K562 (cell line): ENCODE data around the gene FRMPD2. TPM values are rescaled to one million over a fixed set of nuclear protein-coding genes. Genes with fewer than 3 reads are reported as not detected.

ENCODE experiments used
- ATAC-seq: fragments of 200-7000 bp; cut with Tn5 transposase; 3 replicates; pipeline ENCODE4 v1.9.1; 2020; ENCODE audit warnings: moderate library complexity
- BruUV-seq: library from RNA; stranded (reverse); fragments of 400-500 nt; replicated peaks from 2 replicates; lab custom pipeline; 2021; lab: Mats Ljungman, UMichigan
- CTCF ChIA-PET: fragments of 300-600 bp; formaldehyde crosslinking; extraction: SDS; loops from one replicate; lab custom pipeline; 2021; ENCODE audit warnings: low intra/inter-chr PET ratio; lab: Yijun Ruan, JAX
- POLR2A ChIA-PET: fragments of 300-600, 350-650 bp; sonication (Branson Sonifier 250); formaldehyde crosslinking; extraction: SDS; loops from one replicate; lab custom pipeline; 2021; ENCODE audit warnings: antibody characterized with exemption, inconsistent platforms; lab: Yijun Ruan, JAX
- DNase-seq, 4 experiments: peaks; one replicate each; pipeline versions ENCODE4 v3.0.0 to v3.0.0-alpha.2; 2011 to 2018; ENCODE audit warnings: low spot score in 3 of 4, mixed read lengths in 3 of 4; ENCODE audit errors: extremely low read depth in 1 of 4
- FAIRE-seq: peaks from 2 replicates; lab custom pipeline; 2011; peaks lifted over from hg19 to GRCh38; lab: Jason Lieb, UNC
- H2AFZ ChIP-seq: 2 replicates; pipeline ENCODE4 v1.6.0; 2011; ENCODE audit warnings: low read depth, low read length, control low read depth, inconsistent platforms
- H3K27ac ChIP-seq: fragments of 200-600 bp; 3 replicates; pipeline ENCODE4 v1.8.0; 2011; ENCODE audit warnings: low read depth, mild to moderate bottlenecking, control low read depth, inconsistent platforms, low read length, moderate library complexity, mixed read lengths; ENCODE audit errors: extremely low read depth
- H3K27me3 ChIP-seq, 2 experiments: fragments of 300-600 bp in 1 of 2; 2 replicates in 1 of 2; 3 replicates in 1 of 2; pipeline versions ENCODE4 v1.6.0 to v1.8.0; 2011; ENCODE audit warnings: inconsistent platforms in 2 of 2, low read length in 2 of 2, mild to moderate bottlenecking in 1 of 2, mixed read lengths in 1 of 2, moderate library complexity in 1 of 2; ENCODE audit not compliant: control insufficient read depth in 2 of 2, insufficient read depth in 2 of 2
- H3K36me3 ChIP-seq: fragments of 300-600 bp; 3 replicates; pipeline ENCODE4 v1.8.0; 2011; ENCODE audit warnings: mild to moderate bottlenecking, low read length, inconsistent platforms; ENCODE audit not compliant: control insufficient read depth, insufficient read depth
- H3K4me1 ChIP-seq, 2 experiments: fragments of 200-600 bp in 1 of 2; replicated peaks in 1 of 2; 2 replicates in 1 of 2; 3 replicates in 1 of 2; pipeline versions ENCODE4 v1.5.1 to v1.8.0; 2011; ENCODE audit warnings: inconsistent platforms in 2 of 2, low read length in 2 of 2, mild to moderate bottlenecking in 1 of 2, mixed read lengths in 1 of 2, moderate library complexity in 1 of 2; ENCODE audit not compliant: control insufficient read depth in 2 of 2, insufficient read depth in 2 of 2
- H3K4me2 ChIP-seq: 2 replicates; pipeline ENCODE4 v1.6.1; 2011; ENCODE audit warnings: low read length, control low read depth, inconsistent platforms, mixed read lengths; ENCODE audit not compliant: insufficient read depth
- H3K4me3 ChIP-seq: fragments of 200-600 bp; sonication (generic), shearing (Covaris generic); 2 replicates; pipeline ENCODE4 v1.5.1; 2016; ENCODE audit warnings: control low read depth, inconsistent platforms
- H3K79me2 ChIP-seq: fragments of 200-600 bp; 3 replicates; pipeline ENCODE4 v1.8.0; 2011; ENCODE audit warnings: low read length, inconsistent platforms; ENCODE audit not compliant: control insufficient read depth, insufficient read depth
- H3K9ac ChIP-seq, 2 experiments: 2 replicates each; pipeline versions ENCODE4 v1.6.0 to v1.6.1; 2011; ENCODE audit warnings: low read depth in 2 of 2, low read length in 2 of 2, control low read depth in 1 of 2, inconsistent platforms in 1 of 2, mild to moderate bottlenecking in 1 of 2, mixed read lengths in 1 of 2; ENCODE audit not compliant: insufficient read depth in 1 of 2
- H3K9me1 ChIP-seq: one replicate; pipeline ENCODE4 v1.6.0; 2011; ENCODE audit warnings: inconsistent platforms, mild to moderate bottlenecking, low read length, moderate library complexity; ENCODE audit not compliant: control insufficient read depth, insufficient read depth
- H3K9me3 ChIP-seq: replicated peaks from 2 replicates; pipeline ENCODE4 v1.5.1; 2011; ENCODE audit warnings: low read depth, low read length, inconsistent platforms; ENCODE audit not compliant: control insufficient read depth, insufficient read depth
- H4K20me1 ChIP-seq: replicated peaks from 2 replicates; pipeline ENCODE4 v1.6.1; 2011; ENCODE audit warnings: low read length, inconsistent platforms, mixed read lengths; ENCODE audit not compliant: control insufficient read depth, insufficient read depth
- BDP1 ChIP-seq: IDR thresholded peaks from 3 replicates; pipeline ENCODE4 v1.6.1; 2011; ENCODE audit not compliant: insufficient read length, insufficient read depth
- EZH2 ChIP-seq: IDR thresholded peaks from 2 replicates; pipeline ENCODE4 v1.6.1; 2012; ENCODE audit warnings: low read depth, mild to moderate bottlenecking, inconsistent platforms, low read length, borderline replicate concordance
- FOXJ2 ChIP-seq: fragments of 200-800 bp; sonication (Bioruptor generic); IDR thresholded peaks from 2 replicates; pipeline ENCODE4 v1.6.1; 2016; ENCODE audit warnings: missing genetic modification characterization, missing compliant biosample characterization
- FUS ChIP-seq: fragments of 200-400 bp; formaldehyde crosslinking; optimal IDR thresholded peaks from 2 replicates; pipeline ENCODE3; 2017; ENCODE audit warnings: low read depth, low read length
- NR2C2 ChIP-seq, 2 experiments: fragments of 200-800 bp in 1 of 2; sonication (Bioruptor generic) in 1 of 2; sonication (generic) in 1 of 2; formaldehyde crosslinking in 1 of 2; IDR thresholded peaks; 2 replicates each; pipeline versions ENCODE4 v1.6.1 to v1.8.0; 2016 to 2022; ENCODE audit warnings: mild to moderate bottlenecking in 1 of 2, missing compliant biosample characterization in 1 of 2, missing genetic modification characterization in 1 of 2, missing genetic modification reagents in 1 of 2
- NR3C1 ChIP-seq: sonication (generic); formaldehyde crosslinking; IDR thresholded peaks from 2 replicates; pipeline ENCODE4 v1.8.1; 2022; ENCODE audit warnings: missing genetic modification reagents
- PHB ChIP-seq: fragments of 250-450 bp; sonication (Bioruptor Pico); IDR thresholded peaks from 2 replicates; pipeline ENCODE4 v1.5.0; 2021
- SREBF1 ChIP-seq: fragments of 150-350 bp; IDR thresholded peaks from 2 replicates; pipeline ENCODE4 v1.6.1; 2014; ENCODE audit warnings: antibody characterized with exemption, low read depth, low read length, borderline replicate concordance
- STAT6 ChIP-seq: sonication (generic); formaldehyde crosslinking; IDR thresholded peaks from 2 replicates; pipeline ENCODE4 v1.8.1; 2023; ENCODE audit warnings: mild to moderate bottlenecking, missing genetic modification reagents
- TFE3 ChIP-seq: fragments of 450-650 bp; formaldehyde crosslinking; IDR thresholded peaks from 2 replicates; pipeline ENCODE4 v1.4.0; 2020; ENCODE audit warnings: mild to moderate bottlenecking, mixed read lengths
- WHSC1 ChIP-seq: IDR thresholded peaks from one replicate; pipeline ENCODE4 v1.6.1; 2012; ENCODE audit warnings: low read length, control low read depth, inconsistent platforms
- ZFPM2 ChIP-seq: fragments of 250-450 bp; sonication (Bioruptor Pico); IDR thresholded peaks from 2 replicates; pipeline ENCODE4 v1.5.1; 2022; ENCODE audit warnings: mild to moderate bottlenecking
- ZNF232 ChIP-seq: sonication (generic); formaldehyde crosslinking; IDR thresholded peaks from 2 replicates; pipeline ENCODE4 v1.8.0; 2022; ENCODE audit warnings: mild to moderate bottlenecking, missing genetic modification reagents
- ZNF354B ChIP-seq: fragments of 250-450 bp; sonication (Bioruptor Pico); IDR thresholded peaks from 2 replicates; pipeline ENCODE4 v1.4.0; 2020
- ZNF766 ChIP-seq: fragments of 200-800 bp; sonication (Bioruptor generic); conservative IDR thresholded peaks from 2 replicates; pipeline ENCODE4 v1.6.1; 2016; ENCODE audit warnings: missing genetic modification characterization, missing compliant biosample characterization
- WGBS: fragments of 100-300 bp; shearing (Covaris generic); methylation state at CpG from one replicate; pipeline ENCODE4 v1.1.6; 2016; ENCODE audit warnings: low coverage, mixed read lengths; ENCODE audit not compliant: insufficient coverage; ENCODE audit errors: missing lambda C conversion rate; 5-methylcytosine and 5-hydroxymethylcytosine counted together
- in situ Hi-C: fragments of 300-500 bp; cut with MboI; formaldehyde crosslinking; loops from 4 replicates; pipeline ENCODE4 v1.15.0; 2018; ENCODE audit warnings: inconsistent platforms, mixed read lengths
- intact Hi-C: fragments of 100-400 bp; cut with micrococcal nuclease; formaldehyde crosslinking; loops from 2 replicates; pipeline ENCODE4 v1.14.2; 2022
- polyA plus RNA-seq, 8 experiments: library from polyadenylated mRNA; depleted of rRNA in 4 of 8; stranded (reverse) in 5 of 8; unstranded in 3 of 8; fragments of >200 nt; fragmentation: Nextera tagmentation in 2 of 8; fragmentation: Illumina TruSeq in 1 of 8; extraction: Ambion mirVana in 2 of 8; extraction: Trizol in 1 of 8; gene quantifications; 2 replicates each; pipeline versions ENCODE4 v1.2.1 to v1.2.3, GENCODE V29; 2011 to 2014; ENCODE audit warnings: inconsistent platforms in 1 of 8, missing spikeins in 1 of 8
- total RNA-seq, 7 experiments: library from RNA; depleted of rRNA in 6 of 7; stranded (reverse); fragments of >200 nt in 6 of 7; fragmentation: Illumina TruSeq in 2 of 7; extraction: Trizol in 2 of 7; gene quantifications; 2 replicates each; pipeline versions ENCODE4 v1.2.1 to v1.2.3, GENCODE V29; 2011 to 2021; ENCODE audit warnings: low replicate concordance in 1 of 7
- TF ChIP-seq, protein P1 (sequence below): fragments of 450-650 bp; IDR thresholded peaks from 2 replicates; pipeline ENCODE4 v1.6.1; 2016; ENCODE audit warnings: antibody characterized with exemption

FRMPD2 gene
- total and polyA plus RNA-seq, 9 of the 15 experiments (the other 6 are each of a cell fraction or from before 2014, with no cell fraction given): 0.12 to 0.95 (median 0.33) TPM

- POLR2A ChIA-PET: no interaction called here
- ATAC-seq (no peak), DNase-seq (no peak), FAIRE-seq (no peak)
- H3K9me1 ChIP-seq: no peaks in the 10 kb centered on the region
- H3K9ac ChIP-seq: no peak overlapping the region
- H3K36me3 ChIP-seq: no peaks in the 10 kb centered on the region
- CTCF ChIA-PET: no interaction called here
- no peak overlapping the region for H3K27ac ChIP-seq
- no peak overlapping the region for H3K4me3 ChIP-seq
- H3K4me1 ChIP-seq: no peaks in the 10 kb centered on the region
- no peaks in the 10 kb centered on the region for H3K79me2 ChIP-seq
- H3K4me2 ChIP-seq: no peak overlapping the region
- in situ Hi-C loops (no loop called here), intact Hi-C loops (no loop called here)
- under 1% methylated on average over 6 of the region's 6 CpGs for WGBS
- H3K27me3 ChIP-seq: peaks cover 2 to 16% of the 10 kb centered on the region in 2 experiments; a peak in 3 of 5 replicates
- H2AFZ ChIP-seq: no peak overlapping the region
- H3K9me3 ChIP-seq: no peaks in the 10 kb centered on the region
- BruUV-seq: no TSS peak
- TF ChIP-seq ZNF232 (CRISPR knock-in tag) (no peak), STAT6 (CRISPR knock-in tag) (no peak), NR2C2 (CRISPR knock-in tag; IDR thresholded peaks at IDR 0.05) (no peak), NR2C2 (tag; IDR thresholded peaks at IDR 0.05) (no peak), BDP1 (no peak), ZFPM2 (CRISPR knock-in tag) (no peak), PHB (CRISPR knock-in tag) (no peak), WHSC1 (no peak), TFE3 (no peak), ZNF354B (CRISPR knock-in tag) (no peak), FOXJ2 (no peak), NR3C1 (CRISPR knock-in tag) (no peak), SREBF1 (no peak), ZNF766 (no peak), EZH2 (no peak), FUS (no peak)
- TF ChIP-seq, protein P1, sequence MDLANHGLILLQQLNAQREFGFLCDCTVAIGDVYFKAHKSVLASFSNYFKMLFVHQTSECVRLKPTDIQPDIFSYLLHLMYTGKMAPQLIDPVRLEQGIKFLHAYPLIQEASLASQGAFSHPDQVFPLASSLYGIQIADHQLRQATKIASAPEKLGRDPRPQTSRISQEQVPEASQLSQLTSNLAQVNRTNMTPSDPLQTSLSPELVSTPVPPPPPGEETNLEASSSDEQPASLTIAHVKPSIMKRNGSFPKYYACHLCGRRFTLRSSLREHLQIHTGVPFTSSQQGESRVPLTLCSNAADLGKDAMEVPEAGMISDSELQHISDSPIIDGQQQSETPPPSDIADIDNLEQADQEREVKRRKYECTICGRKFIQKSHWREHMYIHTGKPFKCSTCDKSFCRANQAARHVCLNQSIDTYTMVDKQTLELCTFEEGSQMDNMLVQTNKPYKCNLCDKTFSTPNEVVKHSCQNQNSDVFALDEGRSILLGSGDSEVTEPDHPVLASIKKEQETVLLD: no peak
- TF ChIP-seq, all 486 proteins: peak for 0
- H4K20me1 ChIP-seq: no peaks in the 10 kb centered on the region
Measured at GRCh38 chr10:48206482-48207250, 67.8 kb downstream of the FRMPD2 start.
